ENCODE results near the gene EGFL7. TPM values are rescaled to one million over a fixed set of nuclear protein-coding genes. Genes with fewer than 3 reads are reported as not detected.
A peak's percentile ranks its signal among the peaks of the same experiment; 100 is the strongest.

The EGFL7 gene
- total RNA-seq, 1 donor from 2014 or later: 2.5 TPM

GRCh38 chr9:136688274-136689107 lies 25.8 kb downstream of the EGFL7 start:
- H3K9me3 Mint-ChIP-seq: no peaks in the 10 kb centered on the region
- H3K27me3 Mint-ChIP-seq (ENCODE audit: insufficient read depth): peaks cover 5% of the 10 kb centered on the region
- DNase-seq (ENCODE audit: low spot score): no peak
- intact Hi-C loops (cut with micrococcal nuclease): no loop called here
- peak overlapping the region; percentile 70 for H3K4me3 Mint-ChIP-seq
- no peaks in the 10 kb centered on the region for H3K36me3 Mint-ChIP-seq (ENCODE audit: low read depth)
- no peaks in the 10 kb centered on the region for H3K4me1 Mint-ChIP-seq (ENCODE audit: low read depth)
- no peak overlapping the region for H3K27ac Mint-ChIP-seq

- H3K4me1 Mint-ChIP-seq (ENCODE audit: low read depth): no peaks in the 10 kb centered on the region
- H3K9me3 Mint-ChIP-seq: no peaks in the 10 kb centered on the region
- DNase-seq (ENCODE audit: low spot score): no peak
- peaks cover 5% of the 10 kb centered on the region for H3K27me3 Mint-ChIP-seq (ENCODE audit: insufficient read depth)
- H3K27ac Mint-ChIP-seq: no peak overlapping the region
- H3K36me3 Mint-ChIP-seq (ENCODE audit: low read depth): no peaks in the 10 kb centered on the region
- intact Hi-C loops (cut with micrococcal nuclease): no loop called here
- peak overlapping the region; percentile 54 for H3K4me3 Mint-ChIP-seq
Measured at GRCh38 chr9:136689108-136689460, 26.4 kb downstream of the EGFL7 start.

- DNase-seq (ENCODE audit: low spot score): no peak
- Mint-ChIP-seq H3K4me1 (ENCODE audit: low read depth) (no peaks in the 10 kb centered on the region), H3K36me3 (ENCODE audit: low read depth) (no peaks in the 10 kb centered on the region), H3K4me3 (no peak overlapping the region), H3K27me3 (ENCODE audit: insufficient read depth) (peaks cover 5% of the 10 kb centered on the region), H3K9me3 (no peaks in the 10 kb centered on the region), H3K27ac (no peak overlapping the region)
- intact Hi-C loops (cut with micrococcal nuclease): no loop called here
Measured at GRCh38 chr9:136690104-136690805, 27.5 kb downstream of the EGFL7 start.

- no peaks in the 10 kb centered on the region for H3K4me1 Mint-ChIP-seq (ENCODE audit: low read depth)
- H3K4me3 Mint-ChIP-seq: no peak overlapping the region
- intact Hi-C loops (cut with micrococcal nuclease): no loop called here
- no peak overlapping the region for H3K27ac Mint-ChIP-seq
- no peaks in the 10 kb centered on the region for H3K9me3 Mint-ChIP-seq
- H3K36me3 Mint-ChIP-seq (ENCODE audit: low read depth): no peaks in the 10 kb centered on the region
- peaks cover 5% of the 10 kb centered on the region for H3K27me3 Mint-ChIP-seq (ENCODE audit: insufficient read depth)
- no peak for DNase-seq (ENCODE audit: low spot score)
Measured at GRCh38 chr9:136690806-136691261, 28.1 kb downstream of the EGFL7 start.

- Mint-ChIP-seq H3K9me3 (no peaks in the 10 kb centered on the region), H3K27me3 (ENCODE audit: insufficient read depth) (peaks cover 5% of the 10 kb centered on the region), H3K4me1 (ENCODE audit: low read depth) (no peaks in the 10 kb centered on the region), H3K27ac (no peak overlapping the region), H3K36me3 (ENCODE audit: low read depth) (no peaks in the 10 kb centered on the region), H3K4me3 (no peak overlapping the region)
- no peak for DNase-seq (ENCODE audit: low spot score)
- intact Hi-C loops (cut with micrococcal nuclease): no loop called here
Measured at GRCh38 chr9:136691316-136692184, 28.8 kb downstream of the EGFL7 start.

- Mint-ChIP-seq H3K36me3 (ENCODE audit: low read depth) (no peaks in the 10 kb centered on the region), H3K4me1 (ENCODE audit: low read depth) (no peaks in the 10 kb centered on the region), H3K9me3 (no peaks in the 10 kb centered on the region), H3K27me3 (ENCODE audit: insufficient read depth) (peaks cover 7% of the 10 kb centered on the region), H3K27ac (no peak overlapping the region), H3K4me3 (no peak overlapping the region)
- DNase-seq (ENCODE audit: low spot score): no peak
- intact Hi-C loops (cut with micrococcal nuclease): no loop called here
Measured at GRCh38 chr9:136692185-136693134, 29.7 kb downstream of the EGFL7 start.

GRCh38 chr9:136693135-136693489 lies 30.4 kb downstream of the EGFL7 start:
- Mint-ChIP-seq H3K4me3 (no peak overlapping the region), H3K4me1 (ENCODE audit: low read depth) (no peaks in the 10 kb centered on the region), H3K27ac (no peak overlapping the region), H3K36me3 (ENCODE audit: low read depth) (no peaks in the 10 kb centered on the region), H3K9me3 (no peaks in the 10 kb centered on the region), H3K27me3 (ENCODE audit: insufficient read depth) (peaks cover 7% of the 10 kb centered on the region)
- intact Hi-C loops (cut with micrococcal nuclease): no loop called here
- no peak for DNase-seq (ENCODE audit: low spot score)

- Mint-ChIP-seq H3K36me3 (ENCODE audit: low read depth) (no peaks in the 10 kb centered on the region), H3K27me3 (ENCODE audit: insufficient read depth) (peaks cover 11% of the 10 kb centered on the region), H3K27ac (no peak overlapping the region), H3K9me3 (no peaks in the 10 kb centered on the region), H3K4me1 (ENCODE audit: low read depth) (no peaks in the 10 kb centered on the region), H3K4me3 (no peak overlapping the region)
- intact Hi-C loops (cut with micrococcal nuclease): no loop called here
- no peak for DNase-seq (ENCODE audit: low spot score)
Measured at GRCh38 chr9:136693490-136694162, 30.9 kb downstream of the EGFL7 start.

- intact Hi-C loops (cut with micrococcal nuclease): no loop called here
- no peak for DNase-seq (ENCODE audit: low spot score)
- Mint-ChIP-seq H3K4me1 (ENCODE audit: low read depth) (no peaks in the 10 kb centered on the region), H3K36me3 (ENCODE audit: low read depth) (no peaks in the 10 kb centered on the region), H3K27me3 (ENCODE audit: insufficient read depth) (peaks cover 12% of the 10 kb centered on the region), H3K4me3 (no peak overlapping the region), H3K27ac (no peak overlapping the region), H3K9me3 (no peaks in the 10 kb centered on the region)
Measured at GRCh38 chr9:136694163-136694871, 31.6 kb downstream of the EGFL7 start.

GRCh38 chr9:136694872-136695247 lies 32.1 kb downstream of the EGFL7 start:
- intact Hi-C loops (cut with micrococcal nuclease): no loop called here
- H3K4me1 Mint-ChIP-seq (ENCODE audit: low read depth): no peaks in the 10 kb centered on the region

GRCh38 chr9:136695435-136695895 lies 32.7 kb downstream of the EGFL7 start:
- H3K27me3 Mint-ChIP-seq (ENCODE audit: insufficient read depth): peaks cover 16% of the 10 kb centered on the region
- no peaks in the 10 kb centered on the region for H3K9me3 Mint-ChIP-seq
- peaks cover 4% of the 10 kb centered on the region for H3K4me1 Mint-ChIP-seq (ENCODE audit: low read depth)
- no peak for DNase-seq (ENCODE audit: low spot score)
- no peak overlapping the region for H3K4me3 Mint-ChIP-seq
- intact Hi-C loops (cut with micrococcal nuclease): no loop called here
- H3K27ac Mint-ChIP-seq: no peak overlapping the region
- H3K36me3 Mint-ChIP-seq (ENCODE audit: low read depth): no peaks in the 10 kb centered on the region

More at GRCh38 chr9:136694872-136695247, 32.1 kb downstream of the EGFL7 start:
- peaks cover 12% of the 10 kb centered on the region for H3K27me3 Mint-ChIP-seq (ENCODE audit: insufficient read depth)
- no peaks in the 10 kb centered on the region for H3K9me3 Mint-ChIP-seq
- no peak for DNase-seq (ENCODE audit: low spot score)
- H3K4me3 Mint-ChIP-seq: no peak overlapping the region
- no peak overlapping the region for H3K27ac Mint-ChIP-seq
- H3K36me3 Mint-ChIP-seq (ENCODE audit: low read depth): no peaks in the 10 kb centered on the region
